Body of pancreas (tissue), 4 donors: Measurements from ENCODE around the gene CNBP.

Source experiments
- CTCF ChIP-seq, 7 experiments: fragments of 450-650 bp in 4 of 7; fragments of 200-600 bp in 3 of 7; sonication (generic) in 3 of 7; IDR thresholded peaks; one replicate each; pipeline ENCODE4 v1.5.1; 2016 to 2019; ENCODE audit warnings: antibody characterized with exemption in 7 of 7
- POLR2A ChIP-seq, 3 donors: fragments of 450-650 bp; IDR thresholded peaks; one replicate each; pipeline ENCODE4 v1.6.1; 2016; ENCODE audit warnings: antibody characterized with exemption in 3 of 3, mild to moderate bottlenecking in 2 of 3

- TF ChIP-seq CTCF (IDR thresholded peaks at IDR 0.05): no peak
- no peak for TF ChIP-seq POLR2A (IDR thresholded peaks at IDR 0.05)
These were observed 16.9 kb downstream of the CNBP start for GRCh38 chr3:129166579-129167332.
